Measurements from ENCODE around the gene PHF10. TPM values are rescaled to one million over a fixed set of nuclear protein-coding genes. Genes with fewer than 3 reads are reported as not detected.

Gene PHF10
- total and polyA plus RNA-seq, 12 donors = 36.6 to 121 (median 71.8) TPM

DNA sequence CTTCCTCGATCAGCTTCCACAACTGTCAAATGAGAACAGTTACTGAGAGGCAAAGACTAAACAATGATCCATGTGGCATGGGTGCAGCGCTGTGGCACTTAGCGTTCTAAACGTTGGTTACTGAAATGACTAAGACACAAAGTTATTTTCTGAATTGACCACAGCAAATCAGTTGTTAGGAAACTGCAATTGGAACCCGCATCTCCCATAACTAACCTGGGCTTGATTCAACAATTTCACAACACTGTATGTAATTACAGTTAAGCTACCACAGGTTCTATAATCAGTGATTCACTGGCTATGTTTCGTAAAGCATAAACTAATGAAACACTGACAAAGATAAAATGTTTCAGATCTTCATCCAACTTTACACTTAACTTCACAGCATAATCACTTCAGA lies 35.0 kb downstream of the PHF10 start:
- Histone ChIP-seq H3K4me1 (replicated peaks in 1 of 2) (no peaks in the 10 kb centered on the region), H3K27me3 (no peaks in the 10 kb centered on the region), H3K27ac (no peak overlapping the region), H3K4me3 (no peak overlapping the region), H3K36me3 (replicated peaks in 1 of 2) (no peaks in the 10 kb centered on the region), H3K9me3 (replicated peaks in 1 of 3) (peaks cover 0 to 17% (median 11%) of the 10 kb centered on the region in 3 donors)
- no peak for DNase-seq
- no peak for TF ChIP-seq POLR2A (IDR thresholded peaks at IDR 0.05)
- TF ChIP-seq, protein P1, sequence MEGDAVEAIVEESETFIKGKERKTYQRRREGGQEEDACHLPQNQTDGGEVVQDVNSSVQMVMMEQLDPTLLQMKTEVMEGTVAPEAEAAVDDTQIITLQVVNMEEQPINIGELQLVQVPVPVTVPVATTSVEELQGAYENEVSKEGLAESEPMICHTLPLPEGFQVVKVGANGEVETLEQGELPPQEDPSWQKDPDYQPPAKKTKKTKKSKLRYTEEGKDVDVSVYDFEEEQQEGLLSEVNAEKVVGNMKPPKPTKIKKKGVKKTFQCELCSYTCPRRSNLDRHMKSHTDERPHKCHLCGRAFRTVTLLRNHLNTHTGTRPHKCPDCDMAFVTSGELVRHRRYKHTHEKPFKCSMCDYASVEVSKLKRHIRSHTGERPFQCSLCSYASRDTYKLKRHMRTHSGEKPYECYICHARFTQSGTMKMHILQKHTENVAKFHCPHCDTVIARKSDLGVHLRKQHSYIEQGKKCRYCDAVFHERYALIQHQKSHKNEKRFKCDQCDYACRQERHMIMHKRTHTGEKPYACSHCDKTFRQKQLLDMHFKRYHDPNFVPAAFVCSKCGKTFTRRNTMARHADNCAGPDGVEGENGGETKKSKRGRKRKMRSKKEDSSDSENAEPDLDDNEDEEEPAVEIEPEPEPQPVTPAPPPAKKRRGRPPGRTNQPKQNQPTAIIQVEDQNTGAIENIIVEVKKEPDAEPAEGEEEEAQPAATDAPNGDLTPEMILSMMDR (IDR thresholded peaks at IDR 0.05) = no peak
- intact Hi-C loops (cut with DNase I) = no loop called here
- WGBS, 4 donors = 90 to 96% (median 95%) methylated on average over 6 of the region's 6 CpGs

DNA sequence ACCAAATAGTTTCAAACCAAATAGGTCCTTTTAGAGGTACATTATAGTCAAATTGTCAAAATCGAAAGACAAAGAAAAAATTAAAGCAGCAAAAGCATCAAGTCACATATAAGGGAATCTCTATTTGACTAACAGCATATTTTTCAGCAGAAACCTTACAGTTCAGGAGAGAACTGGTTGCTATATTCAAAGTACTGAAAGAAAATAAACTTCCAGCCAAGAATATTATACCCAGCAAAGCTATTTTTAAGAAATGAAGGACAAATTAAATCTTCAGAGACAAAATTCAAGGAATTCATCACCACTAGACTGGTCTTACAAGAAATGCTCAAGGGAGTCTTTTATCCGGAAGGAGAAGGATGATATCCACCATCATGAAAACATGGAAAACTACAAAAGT lies 38.4 kb downstream of the PHF10 start:
- Histone ChIP-seq H3K36me3 (replicated peaks in 1 of 2) (no peaks in the 10 kb centered on the region), H3K4me1 (replicated peaks in 1 of 2) (no peaks in the 10 kb centered on the region), H3K4me3 (no peak overlapping the region), H3K27me3 (no peaks in the 10 kb centered on the region), H3K27ac (no peak overlapping the region), H3K9me3 (replicated peaks in 1 of 3) (peaks cover 0 to 17% (median 11%) of the 10 kb centered on the region in 3 donors)
- WGBS, 4 donors = 91 to 98% (median 94%) methylated on average over 2 of the region's 2 CpGs
- DNase-seq = no peak
- intact Hi-C loops (cut with DNase I) = no loop called here
- TF ChIP-seq POLR2A (IDR thresholded peaks at IDR 0.05) = no peak
- TF ChIP-seq, protein P1 (IDR thresholded peaks at IDR 0.05) = no peak

DNA sequence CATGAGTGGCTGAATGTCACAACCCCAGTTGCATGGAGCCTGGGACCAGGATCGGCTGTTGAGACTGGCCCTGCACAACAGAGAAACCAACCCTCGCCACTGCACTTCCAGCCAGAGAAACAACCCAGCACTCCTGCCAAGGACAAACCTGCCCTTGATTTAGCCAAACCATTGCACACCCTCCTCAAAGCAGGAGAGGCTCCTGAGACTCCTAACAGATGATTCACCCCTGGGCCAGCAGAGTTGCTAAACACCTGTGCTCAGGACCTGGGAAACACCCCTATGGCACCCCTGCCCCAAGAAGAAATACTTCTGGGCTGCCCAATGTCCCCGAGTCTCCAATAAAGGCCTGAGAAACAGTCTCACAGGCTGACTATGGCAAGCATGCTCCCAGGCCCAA lies 40.2 kb downstream of the PHF10 start:
- peaks cover 0 to 17% (median 11%) of the 10 kb centered on the region in 3 donors for H3K9me3 ChIP-seq (replicated peaks in 1 of 3)
- no peaks in the 10 kb centered on the region for H3K4me1 ChIP-seq (replicated peaks in 1 of 2)
- WGBS, 4 donors = 50 to 97% (median 95%) methylated on average over 1 to 3 of the region's 3 CpGs
- no peak for TF ChIP-seq POLR2A (IDR thresholded peaks at IDR 0.05)
- TF ChIP-seq, protein P1 (IDR thresholded peaks at IDR 0.05) = no peak
- no peaks in the 10 kb centered on the region for H3K36me3 ChIP-seq (replicated peaks in 1 of 2)
- H3K4me3 ChIP-seq = no peak overlapping the region
- no peak overlapping the region for H3K27ac ChIP-seq
- DNase-seq = no peak
- intact Hi-C loops (cut with DNase I) = no loop called here
- no peaks in the 10 kb centered on the region for H3K27me3 ChIP-seq

DNA sequence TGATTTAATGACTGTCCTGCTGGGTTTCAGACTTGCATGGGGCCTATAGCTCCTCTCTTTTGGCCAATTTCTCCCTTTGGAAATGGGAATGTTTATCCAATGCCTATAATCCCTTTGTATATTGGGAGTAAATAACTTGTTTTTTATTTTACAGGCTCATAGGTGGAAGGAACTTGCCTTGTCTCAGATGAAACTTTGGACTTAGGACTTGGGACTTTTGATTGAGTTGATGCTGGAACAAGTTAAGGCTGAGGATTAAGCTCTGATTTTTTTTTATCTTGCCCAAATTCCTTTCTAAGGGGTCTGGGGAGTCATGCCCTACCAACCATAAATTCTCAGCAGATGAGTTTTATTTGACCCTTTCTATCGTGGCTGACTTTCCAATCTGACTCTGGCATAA lies 46.0 kb downstream of the PHF10 start:
- Histone ChIP-seq H3K27me3 (no peaks in the 10 kb centered on the region), H3K27ac (no peak overlapping the region), H3K36me3 (replicated peaks in 1 of 2) (no peaks in the 10 kb centered on the region), H3K9me3 (replicated peaks in 1 of 3) (no peaks in the 10 kb centered on the region), H3K4me1 (replicated peaks in 1 of 2) (no peaks in the 10 kb centered on the region), H3K4me3 (no peak overlapping the region)
- no peak for DNase-seq
- 60 to 82% (median 74%) methylated on average over 1 of the region's 1 CpG for WGBS, 4 donors
- intact Hi-C loops (cut with DNase I) = no loop called here
- TF ChIP-seq, protein P1 (IDR thresholded peaks at IDR 0.05) = no peak
- no peak for TF ChIP-seq POLR2A (IDR thresholded peaks at IDR 0.05)
